ENCODE data around the gene NEIL3.

GRCh38 chr4:177411996-177412395, 102.3 kb downstream of the NEIL3 start:
- TF ChIP-seq EZH2 (IDR thresholded peaks at IDR 0.05; ENCODE audit: borderline replicate concordance, low read depth, low read length, severe bottlenecking): no peak
- no peak for TF ChIP-seq CTCF (IDR thresholded peaks at IDR 0.05; ENCODE audit: borderline replicate concordance, extremely low read depth, low read length, poor library complexity, severe bottlenecking)

All from DND-41 (cell line).